Measurements from ENCODE around the gene U2SURP. TPM values are rescaled to one million over a fixed set of nuclear protein-coding genes. Genes with fewer than 3 reads are reported as not detected.

U2SURP gene
- total RNA-seq, 2 experiments from 2014 or later: 160 to 174 TPM

DNA sequence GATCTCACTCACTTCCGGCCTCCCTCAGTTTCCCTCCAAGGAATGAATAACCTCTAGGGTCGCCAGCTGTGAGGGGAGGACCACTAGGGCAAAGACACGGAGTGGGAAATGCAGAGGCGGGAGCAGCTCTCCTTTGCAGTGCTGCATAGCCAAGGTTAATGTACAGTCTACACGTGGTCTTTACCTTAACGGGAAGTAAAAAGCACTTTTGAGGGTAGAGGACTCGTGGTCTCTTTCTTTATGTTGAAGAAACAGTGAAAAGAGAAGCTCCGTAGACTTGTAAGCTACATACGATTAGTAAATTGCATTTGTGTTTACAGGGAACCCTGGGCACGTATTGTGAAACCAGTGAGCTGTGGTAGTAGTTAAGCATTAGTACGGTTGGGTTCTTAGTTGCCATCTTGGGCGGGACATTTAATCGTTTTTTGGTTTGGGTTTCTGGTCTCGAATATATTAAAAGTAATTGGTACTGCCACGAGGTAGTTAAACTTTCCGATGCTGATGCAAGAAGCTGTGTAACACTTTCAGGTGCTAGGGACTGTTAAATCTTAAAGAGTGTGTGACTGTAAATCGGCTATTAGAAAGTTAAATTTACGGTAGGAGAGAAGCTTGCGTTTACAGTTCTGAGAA is 828 bp downstream of the U2SURP start:
- POLR2A ChIA-PET: interaction anchor here (0.5 to 2.6 kb wide), 17 partner anchors 10 to 970 kb away, joined by 3 to 30 read pairs (median 4); partner anchors contain the start of genes ATR, DIPK2A and TRPC1
- CTCF ChIA-PET: interaction anchor here (0.7 to 3.4 kb wide), 12 partner anchors 9 to 974 kb away, joined by 3 to 18 read pairs (median 4); partner anchors contain the start of gene PLS1
- H3K27ac Mint-ChIP-seq: peak overlapping the region; percentile 100
- intact Hi-C loops (cut with micrococcal nuclease): loop anchor here (5.0 kb wide), 2 partner anchors 425 to 555 kb away; partner anchors contain the start of genes ATR and XRN1
- H3K9me3 Mint-ChIP-seq: no peaks in the 10 kb centered on the region
- H3K36me3 Mint-ChIP-seq (ENCODE audit: low read depth): peaks cover 24% of the 10 kb centered on the region
- TF ChIP-seq, protein P1, sequence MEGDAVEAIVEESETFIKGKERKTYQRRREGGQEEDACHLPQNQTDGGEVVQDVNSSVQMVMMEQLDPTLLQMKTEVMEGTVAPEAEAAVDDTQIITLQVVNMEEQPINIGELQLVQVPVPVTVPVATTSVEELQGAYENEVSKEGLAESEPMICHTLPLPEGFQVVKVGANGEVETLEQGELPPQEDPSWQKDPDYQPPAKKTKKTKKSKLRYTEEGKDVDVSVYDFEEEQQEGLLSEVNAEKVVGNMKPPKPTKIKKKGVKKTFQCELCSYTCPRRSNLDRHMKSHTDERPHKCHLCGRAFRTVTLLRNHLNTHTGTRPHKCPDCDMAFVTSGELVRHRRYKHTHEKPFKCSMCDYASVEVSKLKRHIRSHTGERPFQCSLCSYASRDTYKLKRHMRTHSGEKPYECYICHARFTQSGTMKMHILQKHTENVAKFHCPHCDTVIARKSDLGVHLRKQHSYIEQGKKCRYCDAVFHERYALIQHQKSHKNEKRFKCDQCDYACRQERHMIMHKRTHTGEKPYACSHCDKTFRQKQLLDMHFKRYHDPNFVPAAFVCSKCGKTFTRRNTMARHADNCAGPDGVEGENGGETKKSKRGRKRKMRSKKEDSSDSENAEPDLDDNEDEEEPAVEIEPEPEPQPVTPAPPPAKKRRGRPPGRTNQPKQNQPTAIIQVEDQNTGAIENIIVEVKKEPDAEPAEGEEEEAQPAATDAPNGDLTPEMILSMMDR (IDR thresholded peaks at IDR 0.05): no peak
- peak overlapping the region; percentile 92 for H3K4me3 Mint-ChIP-seq
- DNase-seq (peak; percentile 32), ATAC-seq (peak; percentile 40)
- peaks cover 36% of the 10 kb centered on the region for H3K4me1 Mint-ChIP-seq (ENCODE audit: low read depth)
- peaks cover 4% of the 10 kb centered on the region for H3K27me3 Mint-ChIP-seq

DNA sequence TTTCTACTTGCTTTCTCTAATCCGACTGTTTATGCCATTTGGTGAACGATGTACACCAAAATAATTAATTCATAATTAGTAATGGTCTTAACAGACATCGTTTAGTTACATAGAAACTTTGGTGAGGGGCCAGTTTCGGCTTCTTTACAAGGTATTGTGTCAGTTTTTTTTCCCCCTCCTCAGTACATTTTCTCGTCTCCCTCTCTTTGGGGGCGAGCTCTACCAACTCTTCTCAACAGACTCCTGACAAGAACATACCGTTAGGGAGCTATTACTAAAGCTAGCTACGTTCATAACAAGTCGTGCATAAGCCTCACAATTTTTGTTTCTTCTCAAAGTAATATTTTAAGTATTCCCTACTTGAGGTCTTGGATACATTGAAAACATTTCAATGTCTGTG is 1.4 kb downstream of the U2SURP start:
- Mint-ChIP-seq H3K4me1 (ENCODE audit: low read depth) (peaks cover 40% of the 10 kb centered on the region), H3K4me3 (peak overlapping the region; percentile 92), H3K9me3 (no peaks in the 10 kb centered on the region), H3K27ac (peak overlapping the region; percentile 100), H3K36me3 (ENCODE audit: low read depth) (peaks cover 27% of the 10 kb centered on the region), H3K27me3 (peaks cover 4% of the 10 kb centered on the region)
- POLR2A ChIA-PET: interaction anchor here (0.7 to 2.6 kb wide), 7 partner anchors 9 to 969 kb away, joined by 3 to 30 read pairs (median 6); partner anchors contain the start of genes ATR and DIPK2A
- ATAC-seq (no peak), DNase-seq (no peak)
- intact Hi-C loops (cut with micrococcal nuclease): loop anchor here (5.0 kb wide), 2 partner anchors 425 to 555 kb away; partner anchors contain the start of genes ATR and XRN1
- CTCF ChIA-PET: interaction anchor here (0.8 to 3.4 kb wide), 9 partner anchors 10 to 426 kb away, joined by 3 to 18 read pairs (median 4); partner anchors contain the start of gene PLS1
- TF ChIP-seq, protein P1 (IDR thresholded peaks at IDR 0.05): no peak

DNA sequence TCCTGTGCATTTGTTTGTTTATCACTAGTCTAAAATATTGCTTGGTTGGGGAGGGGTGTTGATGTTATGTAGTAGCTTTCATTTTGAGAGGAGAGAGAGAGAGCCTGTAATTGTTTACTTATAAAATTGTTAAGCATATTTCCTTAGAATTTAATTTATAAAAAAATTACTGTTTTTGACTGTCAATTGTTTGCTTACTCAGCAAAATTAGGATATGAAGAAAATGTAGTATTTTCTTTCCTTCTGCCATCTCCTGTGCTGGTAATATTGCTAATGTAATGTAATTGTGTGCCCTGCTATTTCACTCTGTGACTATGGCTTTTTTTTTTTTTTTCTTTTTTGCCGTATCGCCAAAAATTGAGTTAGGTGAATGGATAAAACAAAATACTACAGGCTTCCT is 3.5 kb downstream of the U2SURP start:
- intact Hi-C loops (cut with micrococcal nuclease): loop anchor here (5.0 kb wide), 2 partner anchors 428 to 558 kb away; partner anchors contain the start of genes ATR and XRN1
- DNase-seq (no peak), ATAC-seq (no peak)
- H3K36me3 Mint-ChIP-seq (ENCODE audit: low read depth): peaks cover 28% of the 10 kb centered on the region
- TF ChIP-seq, protein P1 (IDR thresholded peaks at IDR 0.05): no peak
- peak overlapping the region; percentile 49 for H3K4me3 Mint-ChIP-seq
- no peak overlapping the region for H3K27ac Mint-ChIP-seq
- no peaks in the 10 kb centered on the region for H3K9me3 Mint-ChIP-seq
- CTCF ChIA-PET: interaction anchor here (0.7 to 1.9 kb wide), 3 partner anchors 9 to 17 kb away, joined by 3 to 6 read pairs (median 3); no protein-coding TSS in a partner anchor
- peaks cover 57% of the 10 kb centered on the region for H3K4me1 Mint-ChIP-seq (ENCODE audit: low read depth)
- no peaks in the 10 kb centered on the region for H3K27me3 Mint-ChIP-seq
- POLR2A ChIA-PET: interaction anchor here (1.3 to 1.4 kb wide), 2 partner anchors 26 to 62 kb away, joined by 3 read pairs; no protein-coding TSS in a partner anchor

DNA sequence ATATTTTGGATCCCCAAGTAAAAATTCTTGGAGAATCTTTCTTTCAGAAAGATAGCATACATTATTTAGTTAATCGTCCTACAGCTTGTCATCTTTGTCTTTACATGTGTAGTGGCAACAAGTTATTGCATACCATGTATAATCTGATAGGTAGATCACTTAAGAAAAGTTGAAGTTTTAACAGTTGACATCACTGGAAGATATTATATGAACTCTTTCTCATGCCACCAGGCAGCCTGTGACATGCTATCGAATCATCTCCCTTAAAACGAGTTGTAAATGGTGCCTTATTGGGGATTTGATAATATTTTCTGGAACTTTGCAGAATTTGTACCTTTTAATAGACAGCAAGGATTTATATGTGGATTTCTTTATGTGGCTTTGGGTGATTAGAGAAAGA is 8.7 kb downstream of the U2SURP start:
- no peak for DNase-seq
- POLR2A ChIA-PET: interaction anchor here (5.1 kb wide), 1 partner anchor 8 kb away, joined by 30 read pairs; the partner anchor contains the start of gene U2SURP
- CTCF ChIA-PET: interaction anchor here (1.3 kb wide), 1 partner anchor 8 kb away, joined by 6 read pairs; the partner anchor contains the start of gene U2SURP
- TF ChIP-seq, protein P1 (IDR thresholded peaks at IDR 0.05): no peak
- Mint-ChIP-seq H3K27me3 (no peaks in the 10 kb centered on the region), H3K4me1 (ENCODE audit: low read depth) (peaks cover 76% of the 10 kb centered on the region), H3K4me3 (no peak overlapping the region), H3K36me3 (ENCODE audit: low read depth) (peaks cover 29% of the 10 kb centered on the region), H3K9me3 (no peaks in the 10 kb centered on the region), H3K27ac (peak overlapping the region; percentile 6)
- intact Hi-C loops (cut with micrococcal nuclease): no loop called here
- no peak for ATAC-seq
